Measurements from ENCODE around the gene IFT81. TPM values are rescaled to one million over a fixed set of nuclear protein-coding genes. Genes with fewer than 3 reads are reported as not detected.

IFT81 gene
- total and polyA plus RNA-seq, 8 donors, result 2.0 to 50.2 (median 6.9) TPM

DNA sequence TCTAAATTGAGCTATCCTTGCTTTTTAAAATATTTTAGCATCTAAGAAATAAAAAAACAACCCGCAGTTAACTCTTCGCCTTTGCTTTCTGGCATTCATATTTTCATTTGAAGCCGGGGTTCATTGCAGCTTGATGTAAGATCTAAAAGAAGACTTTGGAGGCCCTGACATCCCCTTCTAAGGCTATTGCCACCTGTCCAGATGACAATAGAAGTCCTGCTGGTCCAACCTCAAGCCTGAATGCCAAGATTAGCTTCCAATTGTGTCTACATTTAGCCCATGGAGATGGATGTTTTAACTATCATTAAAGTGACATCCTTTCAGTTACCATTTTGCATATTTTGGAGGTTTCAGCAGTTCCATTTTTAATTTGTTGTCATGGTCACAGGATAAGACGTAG lies 105.3 kb downstream of the IFT81 start:
- no peaks in the 10 kb centered on the region for H3K27me3 ChIP-seq
- intact Hi-C loops (cut with DNase I; ENCODE audit: low total_unique reads), result loop anchor here (10.0 kb wide), 1 partner anchor 135 kb away; no protein-coding TSS in a partner anchor
- no peak overlapping the region for H3K4me3 ChIP-seq
- no peaks in the 10 kb centered on the region for H3K9me3 ChIP-seq
- peaks cover 4 to 19% (median 10%) of the 10 kb centered on the region in 4 donors for H3K4me1 ChIP-seq
- no peak for DNase-seq
- no peak overlapping the region for H3K27ac ChIP-seq
- H3K36me3 ChIP-seq, result no peaks in the 10 kb centered on the region
- TF ChIP-seq POLR2A (IDR thresholded peaks at IDR 0.05), result no peak
- no peak for TF ChIP-seq POLR2AphosphoS5 (IDR thresholded peaks at IDR 0.05)
- TF ChIP-seq, protein P1, sequence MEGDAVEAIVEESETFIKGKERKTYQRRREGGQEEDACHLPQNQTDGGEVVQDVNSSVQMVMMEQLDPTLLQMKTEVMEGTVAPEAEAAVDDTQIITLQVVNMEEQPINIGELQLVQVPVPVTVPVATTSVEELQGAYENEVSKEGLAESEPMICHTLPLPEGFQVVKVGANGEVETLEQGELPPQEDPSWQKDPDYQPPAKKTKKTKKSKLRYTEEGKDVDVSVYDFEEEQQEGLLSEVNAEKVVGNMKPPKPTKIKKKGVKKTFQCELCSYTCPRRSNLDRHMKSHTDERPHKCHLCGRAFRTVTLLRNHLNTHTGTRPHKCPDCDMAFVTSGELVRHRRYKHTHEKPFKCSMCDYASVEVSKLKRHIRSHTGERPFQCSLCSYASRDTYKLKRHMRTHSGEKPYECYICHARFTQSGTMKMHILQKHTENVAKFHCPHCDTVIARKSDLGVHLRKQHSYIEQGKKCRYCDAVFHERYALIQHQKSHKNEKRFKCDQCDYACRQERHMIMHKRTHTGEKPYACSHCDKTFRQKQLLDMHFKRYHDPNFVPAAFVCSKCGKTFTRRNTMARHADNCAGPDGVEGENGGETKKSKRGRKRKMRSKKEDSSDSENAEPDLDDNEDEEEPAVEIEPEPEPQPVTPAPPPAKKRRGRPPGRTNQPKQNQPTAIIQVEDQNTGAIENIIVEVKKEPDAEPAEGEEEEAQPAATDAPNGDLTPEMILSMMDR (IDR thresholded peaks at IDR 0.05), result no peak
- TF ChIP-seq EP300 (IDR thresholded peaks at IDR 0.05), result no peak
- WGBS, 5 donors, result 92 to 97% (median 96%) methylated on average over 4 of the region's 4 CpGs

- DNase-seq, result no peak
- Histone ChIP-seq H3K9me3 (no peaks in the 10 kb centered on the region), H3K4me3 (no peak overlapping the region), H3K27ac (no peak overlapping the region), H3K36me3 (no peaks in the 10 kb centered on the region), H3K4me1 (peaks cover 3 to 20% (median 8%) of the 10 kb centered on the region in 4 donors), H3K27me3 (no peaks in the 10 kb centered on the region)
- intact Hi-C loops (cut with DNase I; ENCODE audit: low total_unique reads), result no loop called here
- WGBS, 5 donors, result 18 to 67% (median 52%) methylated on average over 1 of the region's 1 CpG
- TF ChIP-seq POLR2AphosphoS5 (IDR thresholded peaks at IDR 0.05), result no peak
- TF ChIP-seq POLR2A (IDR thresholded peaks at IDR 0.05), result no peak
- TF ChIP-seq, protein P1 (IDR thresholded peaks at IDR 0.05), result no peak
- TF ChIP-seq EP300 (IDR thresholded peaks at IDR 0.05), result no peak
Measured at GRCh38 chr12:110230655-110231054, 106.5 kb downstream of the IFT81 start.

DNA sequence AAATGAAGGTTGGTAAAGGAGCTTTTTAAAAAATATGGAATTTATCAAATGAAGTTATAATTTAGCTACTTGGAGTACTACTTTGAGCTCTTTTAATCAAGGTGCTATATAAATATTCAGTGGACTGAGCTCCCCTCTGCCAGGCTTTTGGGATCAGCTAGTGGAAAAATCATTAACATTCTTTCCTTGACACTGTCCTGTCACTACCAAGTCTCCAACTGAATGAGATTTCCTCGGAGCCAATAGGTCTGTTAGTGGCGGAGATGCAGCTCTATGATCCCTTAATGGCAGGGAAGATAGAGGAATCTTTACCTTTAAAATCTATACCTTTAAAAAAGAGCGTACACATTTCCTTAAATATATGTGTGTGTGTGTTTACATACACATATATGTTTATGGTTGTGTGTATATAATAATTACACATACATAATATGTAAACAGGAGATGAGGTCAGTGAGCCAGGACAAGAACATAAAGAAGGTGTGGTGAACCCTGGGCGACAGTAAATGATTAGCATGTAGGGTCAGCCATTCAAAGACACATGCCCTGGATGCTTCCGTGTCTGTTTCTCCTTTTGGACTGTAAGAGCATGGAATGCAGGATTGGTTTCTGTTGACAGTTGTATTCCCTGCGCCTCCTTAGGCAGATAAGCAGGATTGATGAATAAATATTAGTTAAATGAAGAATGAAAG lies 109.2 kb downstream of the IFT81 start:
- no peak overlapping the region for H3K4me3 ChIP-seq
- no peak for DNase-seq
- H3K27ac ChIP-seq, result peak overlapping the region in 1 of 5 donors; percentile 54
- peaks cover 3 to 20% (median 8%) of the 10 kb centered on the region in 4 donors for H3K4me1 ChIP-seq
- H3K9me3 ChIP-seq, result no peaks in the 10 kb centered on the region
- 64 to 80% (median 68%) methylated on average over 6 of the region's 6 CpGs for WGBS, 5 donors
- no peaks in the 10 kb centered on the region for H3K36me3 ChIP-seq
- TF ChIP-seq, protein P1 (IDR thresholded peaks at IDR 0.05), result no peak
- no peak for TF ChIP-seq POLR2AphosphoS5 (IDR thresholded peaks at IDR 0.05)
- TF ChIP-seq POLR2A (IDR thresholded peaks at IDR 0.05), result no peak
- intact Hi-C loops (cut with DNase I; ENCODE audit: low total_unique reads), result no loop called here
- no peaks in the 10 kb centered on the region for H3K27me3 ChIP-seq

DNA sequence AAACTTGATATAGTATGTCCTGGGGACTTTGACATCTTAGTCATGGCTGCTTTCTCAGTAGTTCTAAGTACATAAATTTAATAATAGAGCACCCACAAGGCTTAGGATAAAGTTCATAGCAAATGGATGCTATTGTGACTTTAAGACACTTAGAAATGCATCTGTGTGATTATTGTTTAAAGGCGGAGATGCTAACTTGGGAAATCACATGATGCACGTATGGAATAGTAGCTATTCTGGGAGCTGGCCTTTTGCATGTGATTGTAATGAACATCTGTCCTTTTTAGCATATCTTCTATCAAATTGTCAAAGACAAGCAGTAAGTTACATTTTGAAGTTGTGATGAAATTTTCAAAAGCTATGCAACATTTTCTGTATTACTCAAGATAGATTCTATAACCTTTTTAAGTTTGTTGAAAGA lies 110.2 kb downstream of the IFT81 start:
- Histone ChIP-seq H3K9me3 (no peaks in the 10 kb centered on the region), H3K27ac (peak overlapping the region in 2 of 5 donors; percentile 54 to 60), H3K4me3 (no peak overlapping the region), H3K27me3 (no peaks in the 10 kb centered on the region), H3K4me1 (peaks cover 3 to 20% (median 8%) of the 10 kb centered on the region in 4 donors), H3K36me3 (no peaks in the 10 kb centered on the region)
- 19 to 47% (median 30%) methylated on average over 2 of the region's 2 CpGs for WGBS, 5 donors
- intact Hi-C loops (cut with DNase I; ENCODE audit: low total_unique reads), result no loop called here
- no peak for TF ChIP-seq EP300 (IDR thresholded peaks at IDR 0.05)
- no peak for TF ChIP-seq POLR2A (IDR thresholded peaks at IDR 0.05)
- TF ChIP-seq POLR2AphosphoS5 (IDR thresholded peaks at IDR 0.05), result no peak
- TF ChIP-seq, protein P1 (IDR thresholded peaks at IDR 0.05), result no peak
- no peak for DNase-seq

Measured in stomach (tissue), 9 donors.